ENCODE measurements around the gene TWIST2. TPM values are rescaled to one million over a fixed set of nuclear protein-coding genes. Genes with fewer than 3 reads are reported as not detected.

Gene TWIST2
- total and polyA plus RNA-seq, 9 donors: 14.2 to 104 (median 32.7) TPM

DNA sequence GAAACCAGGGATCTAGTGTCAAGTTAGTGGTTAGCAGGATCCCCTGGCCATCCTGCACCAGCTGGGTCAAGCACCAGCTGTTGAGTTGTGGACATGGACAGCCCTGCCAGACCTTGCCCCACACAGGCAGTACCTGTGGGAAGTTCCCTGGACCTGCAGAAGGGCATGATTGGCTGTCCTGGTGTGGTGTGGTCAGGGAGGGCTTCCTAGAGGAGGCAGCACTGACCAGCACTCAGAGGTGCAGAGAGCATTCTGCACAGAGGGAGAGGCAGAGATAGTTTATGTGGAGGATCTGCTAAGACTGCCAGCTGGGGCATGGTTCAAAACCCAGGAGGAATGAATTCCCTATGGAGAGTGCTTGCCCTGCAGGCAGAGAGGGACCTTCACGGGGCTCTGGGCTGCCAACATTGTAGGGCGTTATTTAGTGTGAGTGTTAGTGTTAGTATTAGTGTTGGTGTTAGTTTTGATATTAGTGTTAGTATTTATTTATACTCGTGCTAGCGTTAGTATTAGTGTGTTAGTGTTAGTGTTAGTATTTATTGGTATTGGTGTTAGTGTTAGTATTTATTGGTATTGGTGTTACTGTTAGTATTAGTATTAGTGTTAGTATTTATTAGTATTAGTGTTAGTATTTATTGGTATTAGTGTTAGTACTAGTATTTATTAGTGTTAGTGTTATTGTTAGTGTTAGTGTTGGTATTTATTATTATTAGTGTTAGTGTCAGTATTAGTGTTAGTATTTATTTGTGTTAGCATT, 31.9 kb downstream of the TWIST2 start:
- H3K4me3 ChIP-seq: no peak overlapping the region
- H3K4me1 ChIP-seq (ENCODE audit: insufficient read depth): peaks cover 6% of the 10 kb centered on the region
- no peaks in the 10 kb centered on the region for H3K9me3 ChIP-seq
- no peaks in the 10 kb centered on the region for H3K36me3 ChIP-seq
- TF ChIP-seq, protein P1, sequence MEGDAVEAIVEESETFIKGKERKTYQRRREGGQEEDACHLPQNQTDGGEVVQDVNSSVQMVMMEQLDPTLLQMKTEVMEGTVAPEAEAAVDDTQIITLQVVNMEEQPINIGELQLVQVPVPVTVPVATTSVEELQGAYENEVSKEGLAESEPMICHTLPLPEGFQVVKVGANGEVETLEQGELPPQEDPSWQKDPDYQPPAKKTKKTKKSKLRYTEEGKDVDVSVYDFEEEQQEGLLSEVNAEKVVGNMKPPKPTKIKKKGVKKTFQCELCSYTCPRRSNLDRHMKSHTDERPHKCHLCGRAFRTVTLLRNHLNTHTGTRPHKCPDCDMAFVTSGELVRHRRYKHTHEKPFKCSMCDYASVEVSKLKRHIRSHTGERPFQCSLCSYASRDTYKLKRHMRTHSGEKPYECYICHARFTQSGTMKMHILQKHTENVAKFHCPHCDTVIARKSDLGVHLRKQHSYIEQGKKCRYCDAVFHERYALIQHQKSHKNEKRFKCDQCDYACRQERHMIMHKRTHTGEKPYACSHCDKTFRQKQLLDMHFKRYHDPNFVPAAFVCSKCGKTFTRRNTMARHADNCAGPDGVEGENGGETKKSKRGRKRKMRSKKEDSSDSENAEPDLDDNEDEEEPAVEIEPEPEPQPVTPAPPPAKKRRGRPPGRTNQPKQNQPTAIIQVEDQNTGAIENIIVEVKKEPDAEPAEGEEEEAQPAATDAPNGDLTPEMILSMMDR (IDR thresholded peaks at IDR 0.05): no peak
- TF ChIP-seq POLR2A (IDR thresholded peaks at IDR 0.05) (no peak), EP300 (IDR thresholded peaks at IDR 0.05) (no peak)
- no peak overlapping the region for H3K27ac ChIP-seq
- H3K27me3 ChIP-seq: no peaks in the 10 kb centered on the region
- no peak for DNase-seq
- intact Hi-C loops (cut with DNase I): no loop called here
- 82 to 92% (median 85%) methylated on average over 4 of the region's 4 CpGs for WGBS, 3 donors

DNA sequence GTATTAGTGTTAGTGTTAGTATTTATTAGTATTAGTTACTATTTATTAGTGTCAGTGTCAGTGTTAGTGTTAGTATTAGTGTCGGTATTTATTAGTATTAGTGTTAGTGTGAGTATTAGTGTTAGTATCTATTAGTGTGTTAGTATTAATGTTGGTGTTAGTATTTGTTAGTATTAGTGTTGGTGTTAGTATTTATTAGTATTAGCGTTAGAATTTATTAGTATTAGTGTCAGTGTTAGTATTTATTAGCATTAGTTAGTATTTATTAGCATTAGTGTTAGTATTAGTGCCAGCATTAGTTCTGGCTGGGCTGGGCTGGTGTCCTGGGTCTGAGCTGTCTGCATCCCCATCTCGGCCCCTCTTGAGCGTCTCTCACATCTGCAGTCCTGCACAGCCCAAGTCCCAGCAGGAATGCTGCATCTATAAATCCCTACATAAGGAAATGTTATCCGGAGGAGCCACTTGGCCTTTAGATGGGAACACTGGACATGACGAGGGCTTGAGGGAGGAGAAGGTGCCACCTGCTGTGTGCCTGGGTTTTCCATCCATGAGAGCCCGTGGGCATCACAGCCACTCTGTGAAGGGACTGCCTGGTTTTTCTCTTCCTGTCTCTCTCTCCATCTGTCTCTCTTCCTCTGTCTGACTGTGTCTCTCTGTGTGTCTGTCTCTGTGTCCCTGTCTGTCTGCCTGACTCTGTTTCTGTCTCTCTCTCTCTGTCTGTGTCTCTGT, 33.6 kb downstream of the TWIST2 start:
- Histone ChIP-seq H3K27me3 (no peaks in the 10 kb centered on the region), H3K27ac (no peak overlapping the region), H3K9me3 (no peaks in the 10 kb centered on the region), H3K4me3 (no peak overlapping the region), H3K4me1 (ENCODE audit: insufficient read depth) (peaks cover 6% of the 10 kb centered on the region), H3K36me3 (no peaks in the 10 kb centered on the region)
- intact Hi-C loops (cut with DNase I): no loop called here
- TF ChIP-seq, protein P1 (IDR thresholded peaks at IDR 0.05): no peak
- no peak for TF ChIP-seq EP300 (IDR thresholded peaks at IDR 0.05)
- no peak for TF ChIP-seq POLR2A (IDR thresholded peaks at IDR 0.05)
- 79 to 90% (median 88%) methylated on average over 7 of the region's 7 CpGs for WGBS, 3 donors
- no peak for DNase-seq

DNA sequence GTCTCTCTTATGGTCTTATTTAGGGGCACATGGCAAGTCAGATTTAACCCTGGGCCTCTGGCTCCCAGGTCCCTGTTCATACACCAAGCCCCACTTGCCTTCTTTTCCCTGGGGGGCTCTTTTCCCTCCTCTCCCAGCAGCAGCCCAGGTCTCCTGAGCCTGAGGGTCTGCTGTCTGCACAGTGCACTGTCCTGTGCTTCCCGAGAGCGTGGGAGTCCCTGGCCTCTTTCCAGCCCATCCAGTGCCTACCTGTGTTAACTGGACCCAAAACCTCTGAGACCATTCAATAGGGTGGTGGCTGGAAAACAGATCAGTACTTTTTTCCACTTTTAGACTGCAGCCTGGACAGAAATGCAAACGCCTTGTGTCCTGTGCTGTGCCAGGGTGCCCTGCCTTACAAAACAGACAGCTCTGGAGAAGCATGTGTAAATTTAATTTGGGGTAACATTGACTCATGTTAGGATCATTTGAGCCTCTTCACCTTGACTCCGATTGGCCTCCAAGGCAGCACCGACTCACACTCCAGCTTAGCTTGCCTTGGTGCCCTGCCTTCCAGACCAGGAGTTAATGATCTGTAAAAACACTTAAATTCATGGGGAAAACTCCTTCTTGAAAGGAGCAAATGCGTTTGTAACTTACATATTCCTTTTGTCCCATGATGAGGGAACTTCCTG, 34.3 kb downstream of the TWIST2 start:
- DNase-seq: no peak
- H3K4me1 ChIP-seq (ENCODE audit: insufficient read depth): peaks cover 6% of the 10 kb centered on the region
- intact Hi-C loops (cut with DNase I): no loop called here
- no peaks in the 10 kb centered on the region for H3K36me3 ChIP-seq
- TF ChIP-seq, protein P1 (IDR thresholded peaks at IDR 0.05): no peak
- no peak for TF ChIP-seq EP300 (IDR thresholded peaks at IDR 0.05)
- TF ChIP-seq POLR2A (IDR thresholded peaks at IDR 0.05): no peak
- H3K4me3 ChIP-seq: no peak overlapping the region
- H3K27ac ChIP-seq: peak overlapping the region in 1 of 2 donors; percentile 30
- 77 to 82% (median 80%) methylated on average over 6 of the region's 6 CpGs for WGBS, 3 donors
- no peaks in the 10 kb centered on the region for H3K9me3 ChIP-seq
- no peaks in the 10 kb centered on the region for H3K27me3 ChIP-seq

DNA sequence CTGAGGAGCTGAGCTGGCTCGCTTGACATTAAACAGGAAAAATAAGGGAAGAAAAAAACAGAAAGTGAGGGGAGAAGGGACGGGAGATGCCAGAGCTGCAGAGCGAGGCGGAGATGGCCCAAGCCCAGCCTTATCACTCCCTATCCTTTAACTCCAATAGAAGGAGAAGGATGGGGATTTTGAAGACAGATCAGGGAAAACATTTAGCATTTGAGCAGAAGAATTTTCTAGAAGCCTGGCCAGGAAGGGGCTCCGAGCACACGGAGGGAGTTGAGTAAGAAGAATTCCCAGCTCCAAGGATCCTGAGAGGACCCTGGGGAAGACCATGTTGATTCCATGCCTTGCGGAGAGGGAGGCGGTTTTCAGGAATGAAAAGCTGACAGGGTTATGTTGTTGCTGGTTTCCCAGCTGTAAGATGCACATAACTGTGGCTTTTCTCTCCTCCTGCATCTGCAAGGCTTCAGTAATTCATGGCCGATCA, 35.6 kb downstream of the TWIST2 start:
- H3K27ac ChIP-seq: no peak overlapping the region
- H3K36me3 ChIP-seq: no peaks in the 10 kb centered on the region
- no peaks in the 10 kb centered on the region for H3K9me3 ChIP-seq
- TF ChIP-seq, protein P1 (IDR thresholded peaks at IDR 0.05): no peak
- TF ChIP-seq POLR2A (IDR thresholded peaks at IDR 0.05) (no peak), EP300 (IDR thresholded peaks at IDR 0.05) (no peak)
- intact Hi-C loops (cut with DNase I): no loop called here
- H3K4me3 ChIP-seq: no peak overlapping the region
- peaks cover 6% of the 10 kb centered on the region for H3K4me1 ChIP-seq (ENCODE audit: insufficient read depth)
- WGBS, 3 donors: 24 to 45% (median 41%) methylated on average over 9 of the region's 9 CpGs
- no peaks in the 10 kb centered on the region for H3K27me3 ChIP-seq
- DNase-seq: no peak
